HL-60/S4 treated with retinoic acid at 250 ng/mL for 4 days and 3 days (cell line): ENCODE measurements around the gene ZNF217.

Source experiments
- in situ Hi-C: fragments of 300-500 bp; cut with MboI; formaldehyde crosslinking; loops from 2 replicates; pipeline ENCODE4 v1.7.0; 2022; ENCODE audit warnings: low sequenced_read_pairs

Gene ZNF217

DNA sequence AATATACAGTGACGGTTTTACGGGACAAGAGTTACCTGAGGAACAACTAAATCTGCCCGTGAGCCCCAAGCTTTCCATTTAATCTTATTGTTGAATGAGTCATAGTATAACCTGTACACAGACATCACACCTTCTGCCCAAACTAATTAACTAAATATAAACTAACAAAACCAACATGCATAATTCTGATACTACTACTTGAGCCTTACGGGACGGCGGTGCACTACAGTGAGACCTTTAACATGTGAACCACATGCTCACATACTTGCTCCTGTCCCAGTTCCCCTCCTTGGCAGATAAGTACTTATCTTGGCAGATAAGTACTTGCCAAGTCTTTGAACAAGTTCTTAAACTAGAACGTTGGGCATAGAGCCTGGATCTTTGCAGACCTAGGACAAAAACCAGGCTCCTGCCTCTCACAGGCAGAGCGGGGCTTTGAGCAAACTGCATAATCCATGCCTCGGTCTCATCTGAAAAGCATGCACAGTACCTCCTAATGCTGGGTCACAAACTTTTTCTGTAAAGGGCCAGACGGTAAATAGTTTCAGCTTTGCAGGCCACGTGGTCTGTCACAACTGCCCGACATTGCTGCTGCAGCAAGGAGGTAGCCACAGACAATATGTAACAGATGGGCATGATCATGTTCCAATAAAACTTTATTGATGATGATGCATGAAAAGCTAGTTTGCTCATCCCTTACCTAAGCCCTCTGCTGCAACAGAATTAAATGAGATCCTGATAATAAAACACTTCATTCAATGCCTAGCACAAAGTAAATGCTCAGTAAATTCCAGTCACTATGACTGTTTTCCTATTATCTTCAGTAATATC lies 23.0 kb downstream of the ZNF217 start:
- in situ Hi-C loops, result loop anchor here (25.0 kb wide), 1 partner anchor 617 kb away; no protein-coding TSS in a partner anchor

DNA sequence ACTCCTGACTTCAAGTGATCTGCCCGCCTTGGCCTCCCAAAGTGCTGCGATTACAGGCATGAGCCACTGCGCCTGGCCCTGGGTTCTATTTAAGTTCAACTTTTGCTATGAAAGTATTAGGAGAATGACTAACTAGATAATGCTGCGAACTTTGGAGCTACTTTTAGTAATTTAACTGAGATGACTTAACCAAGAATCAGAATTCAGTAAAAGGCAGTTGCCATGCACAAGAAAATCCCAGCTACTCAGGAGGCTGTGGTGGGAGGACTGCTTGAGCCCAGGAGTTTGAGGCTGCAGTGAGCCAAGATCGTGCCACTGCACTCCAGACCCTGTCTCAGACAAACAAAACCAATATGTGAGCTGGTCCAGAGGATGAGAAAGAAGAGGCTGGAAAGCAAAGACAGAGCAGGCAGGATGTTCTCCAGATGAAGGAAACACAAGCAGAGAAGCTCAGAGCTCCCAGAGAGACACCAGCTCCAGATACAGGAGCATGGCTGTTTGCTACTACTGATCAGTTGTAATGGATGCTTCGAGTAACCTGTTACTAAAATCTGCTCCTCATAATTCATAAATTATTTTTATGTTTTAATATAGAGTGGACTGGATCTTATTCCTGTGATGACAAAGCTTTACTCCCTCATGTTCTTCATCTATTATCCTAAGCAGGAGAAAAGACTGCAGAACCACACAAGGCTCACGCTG lies 23.9 kb downstream of the ZNF217 start:
- in situ Hi-C loops, result loop anchor here (25.0 kb wide), 1 partner anchor 618 kb away; no protein-coding TSS in a partner anchor

DNA sequence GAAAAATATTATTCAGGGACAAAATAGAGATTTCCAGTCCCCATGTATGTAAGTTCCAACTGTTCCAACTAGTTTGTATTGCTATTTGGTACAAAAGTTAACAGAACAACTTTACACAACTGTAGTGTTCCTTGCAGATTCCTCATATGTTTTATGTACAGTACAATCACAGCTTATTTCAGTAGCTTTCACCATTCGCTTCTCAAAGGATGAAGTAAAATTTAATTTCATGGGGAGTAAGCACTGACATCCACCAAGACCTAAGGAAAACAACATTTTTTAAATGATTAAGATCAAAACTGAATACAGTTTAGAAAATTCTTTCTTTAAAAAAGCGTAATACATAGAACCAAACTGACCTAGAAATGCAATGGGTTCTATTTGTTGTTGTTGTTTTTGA lies 24.6 kb downstream of the ZNF217 start:
- in situ Hi-C loops, result loop anchor here (25.0 kb wide), 1 partner anchor 618 kb away; no protein-coding TSS in a partner anchor

DNA sequence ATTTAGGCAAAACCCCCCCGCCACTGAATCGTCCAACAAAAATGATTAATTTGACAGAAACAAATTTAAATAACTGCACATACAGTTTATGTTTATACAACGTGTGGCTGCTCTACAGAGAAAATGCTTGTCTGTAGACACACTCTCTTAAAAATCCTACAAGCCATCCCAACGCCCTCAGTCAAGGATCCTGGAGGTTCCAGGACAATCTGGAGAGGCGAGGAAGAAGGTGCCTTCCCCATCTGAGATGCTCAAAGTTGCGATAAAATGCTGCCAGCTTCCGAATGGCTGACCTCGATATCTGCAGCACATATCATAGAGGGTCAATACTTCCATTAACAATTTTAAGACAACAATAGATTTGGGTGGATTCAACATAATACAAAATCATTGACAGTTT lies 25.3 kb downstream of the ZNF217 start:
- in situ Hi-C loops, result loop anchor here (25.0 kb wide), 1 partner anchor 619 kb away; no protein-coding TSS in a partner anchor

DNA sequence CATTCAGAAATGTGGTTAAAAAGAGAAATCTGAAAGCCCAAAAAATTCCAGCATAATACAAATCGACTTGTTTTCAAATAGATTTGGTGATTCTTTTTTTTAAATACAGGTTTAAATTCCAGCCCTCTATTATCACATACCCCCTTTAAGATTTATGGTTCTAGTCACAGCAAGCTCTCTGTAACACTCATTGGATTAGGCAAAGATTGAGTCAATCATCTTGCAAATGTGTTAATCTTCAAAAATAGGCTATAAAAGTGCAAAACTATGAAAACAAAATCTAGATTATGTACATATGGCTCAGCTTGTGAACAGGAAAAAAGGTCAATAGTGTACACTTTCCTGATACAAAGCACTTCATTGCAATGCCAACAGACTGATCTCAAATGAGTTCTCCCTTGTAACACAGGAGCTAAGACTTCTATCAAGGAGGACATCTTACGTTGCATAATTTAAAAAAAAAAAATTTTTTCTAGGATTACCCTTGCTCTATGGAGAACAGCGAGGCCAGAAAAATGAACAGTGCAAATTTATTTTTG lies 26.2 kb downstream of the ZNF217 start:
- in situ Hi-C loops, result loop anchor here (25.0 kb wide), 1 partner anchor 620 kb away; no protein-coding TSS in a partner anchor

DNA sequence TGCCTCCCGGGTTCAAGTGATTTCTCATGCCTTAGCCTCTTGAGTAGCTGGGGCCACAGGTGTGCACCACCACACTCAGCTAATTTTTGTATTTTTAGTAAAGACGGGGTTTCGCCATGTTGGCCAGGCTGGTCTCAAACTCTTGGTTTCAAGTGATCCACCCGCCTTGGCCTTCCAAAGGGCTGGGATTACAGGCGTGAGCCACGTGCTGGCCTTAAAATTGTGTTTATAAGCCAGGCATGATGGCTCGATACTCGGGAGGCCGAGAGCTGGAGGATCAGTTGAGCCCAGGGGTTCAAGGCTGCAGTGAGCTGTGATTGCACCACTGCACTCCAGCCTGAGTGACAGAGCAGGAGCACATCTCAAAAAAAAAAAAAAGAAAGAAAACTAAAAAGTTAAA lies 27.0 kb downstream of the ZNF217 start:
- in situ Hi-C loops, result loop anchor here (25.0 kb wide), 1 partner anchor 621 kb away; no protein-coding TSS in a partner anchor

DNA sequence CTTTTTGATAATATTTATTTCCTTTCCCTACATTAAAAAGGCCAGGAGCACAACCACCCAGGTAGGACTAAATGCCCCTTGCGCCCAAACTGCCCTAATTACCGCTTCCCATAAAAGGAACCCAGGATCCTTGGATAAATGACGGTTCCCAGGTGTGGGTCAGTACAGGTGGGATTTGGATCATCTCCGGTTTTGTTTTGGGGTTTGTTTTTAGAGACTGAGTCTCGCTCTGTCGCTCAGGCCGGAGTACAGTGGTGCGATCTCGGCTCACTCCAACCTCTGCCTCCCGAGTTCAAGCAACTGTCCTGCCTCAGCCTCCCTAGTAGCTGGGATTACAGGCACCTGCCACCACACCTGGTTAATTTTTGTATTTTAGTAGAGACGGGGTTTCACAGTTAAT lies 28.4 kb downstream of the ZNF217 start:
- in situ Hi-C loops, result loop anchor here (25.0 kb wide), 1 partner anchor 622 kb away; no protein-coding TSS in a partner anchor

DNA sequence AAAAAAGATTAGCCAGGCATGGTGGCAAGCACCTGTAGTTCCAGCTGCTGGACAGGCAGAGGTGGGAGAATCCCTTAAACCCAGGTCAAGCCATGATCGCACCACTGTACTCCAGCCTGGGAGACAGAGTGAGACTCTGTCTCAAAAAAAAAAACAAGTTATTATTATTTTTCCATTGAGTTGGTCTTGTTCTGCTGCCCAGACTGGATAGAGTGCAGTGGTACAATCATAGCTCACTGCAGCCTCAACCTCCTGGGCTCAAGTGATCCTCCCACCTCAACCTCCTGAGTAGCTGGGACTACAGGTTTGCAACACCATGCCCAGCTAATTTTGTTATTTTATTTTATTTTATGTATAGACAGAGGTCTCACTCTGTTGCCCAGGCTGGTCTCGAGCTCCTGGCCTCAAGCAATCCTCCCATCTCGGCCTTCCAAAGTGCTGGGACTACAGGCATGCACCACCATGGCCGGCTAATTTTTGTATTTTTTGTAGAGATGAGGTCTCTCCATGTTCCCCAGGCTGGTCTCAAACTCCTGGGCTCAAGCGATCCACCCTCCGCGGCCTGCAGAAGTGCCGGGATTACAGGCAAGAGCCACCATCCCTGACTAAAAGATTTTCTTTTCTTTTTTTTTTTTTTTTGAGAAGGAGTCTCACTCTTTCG lies 31.4 kb downstream of the ZNF217 start:
- in situ Hi-C loops, result loop anchor here (25.0 kb wide), 1 partner anchor 625 kb away; no protein-coding TSS in a partner anchor

DNA sequence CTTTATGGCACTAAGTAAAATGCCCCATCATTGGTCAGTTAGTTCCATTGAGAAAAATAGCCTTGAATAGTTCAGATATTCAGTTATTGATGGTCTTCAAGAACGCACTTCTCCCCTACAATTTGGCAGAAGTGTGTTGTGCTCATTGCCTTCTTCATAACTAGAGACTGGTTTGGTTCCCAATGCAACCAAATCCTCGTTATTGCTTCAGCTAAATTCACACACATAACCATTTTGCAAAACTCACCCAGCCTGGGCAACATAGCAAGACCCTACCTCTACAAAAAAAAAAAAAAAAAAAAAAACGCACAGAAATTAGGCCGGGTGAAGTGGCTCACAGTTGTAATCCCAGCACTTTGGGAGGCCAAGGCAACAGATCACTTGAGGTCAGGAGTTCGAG lies 32.1 kb downstream of the ZNF217 start:
- in situ Hi-C loops, result loop anchor here (25.0 kb wide), 1 partner anchor 626 kb away; no protein-coding TSS in a partner anchor

DNA sequence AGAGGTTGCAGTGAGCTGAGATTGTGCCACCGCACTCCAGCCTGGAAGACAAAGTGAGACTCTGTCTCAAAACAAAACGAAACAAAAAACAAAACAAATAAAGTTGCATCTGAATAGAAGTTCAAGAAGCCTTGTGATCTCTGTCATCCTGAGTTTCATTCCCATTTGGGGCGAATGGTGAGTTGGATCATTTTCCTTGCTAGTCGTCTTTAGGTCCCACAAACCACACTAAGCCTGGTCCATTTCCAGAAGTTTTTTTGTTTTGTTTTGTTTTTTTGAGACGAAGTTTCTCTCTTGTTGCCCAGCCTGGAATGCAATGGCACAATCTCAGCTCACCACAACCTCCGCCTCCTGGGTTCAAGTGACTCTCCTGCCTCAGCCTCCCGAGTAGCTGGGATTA lies 33.8 kb downstream of the ZNF217 start:
- in situ Hi-C loops, result loop anchor here (25.0 kb wide), 1 partner anchor 627 kb away; no protein-coding TSS in a partner anchor

DNA sequence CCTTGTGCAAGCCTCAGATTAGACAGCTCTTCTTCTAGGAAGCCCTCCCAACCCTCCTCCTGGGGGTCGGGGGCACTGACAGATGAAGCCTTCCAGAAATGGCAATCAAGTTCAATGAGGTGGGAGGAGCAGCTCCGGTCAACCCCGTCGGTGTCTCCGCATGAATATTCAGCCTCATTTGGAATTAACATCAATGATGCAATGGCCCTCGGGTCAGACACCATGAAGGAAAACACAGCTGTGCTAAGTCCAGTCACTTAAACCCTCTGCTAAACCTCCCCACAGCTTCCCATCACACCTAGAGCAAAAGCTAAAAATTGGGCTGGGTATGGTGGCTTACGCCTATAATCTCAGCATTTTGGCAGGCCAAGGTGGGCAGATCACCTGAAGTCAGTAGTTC lies 36.5 kb downstream of the ZNF217 start:
- in situ Hi-C loops, result loop anchor here (25.0 kb wide), 1 partner anchor 630 kb away; no protein-coding TSS in a partner anchor

DNA sequence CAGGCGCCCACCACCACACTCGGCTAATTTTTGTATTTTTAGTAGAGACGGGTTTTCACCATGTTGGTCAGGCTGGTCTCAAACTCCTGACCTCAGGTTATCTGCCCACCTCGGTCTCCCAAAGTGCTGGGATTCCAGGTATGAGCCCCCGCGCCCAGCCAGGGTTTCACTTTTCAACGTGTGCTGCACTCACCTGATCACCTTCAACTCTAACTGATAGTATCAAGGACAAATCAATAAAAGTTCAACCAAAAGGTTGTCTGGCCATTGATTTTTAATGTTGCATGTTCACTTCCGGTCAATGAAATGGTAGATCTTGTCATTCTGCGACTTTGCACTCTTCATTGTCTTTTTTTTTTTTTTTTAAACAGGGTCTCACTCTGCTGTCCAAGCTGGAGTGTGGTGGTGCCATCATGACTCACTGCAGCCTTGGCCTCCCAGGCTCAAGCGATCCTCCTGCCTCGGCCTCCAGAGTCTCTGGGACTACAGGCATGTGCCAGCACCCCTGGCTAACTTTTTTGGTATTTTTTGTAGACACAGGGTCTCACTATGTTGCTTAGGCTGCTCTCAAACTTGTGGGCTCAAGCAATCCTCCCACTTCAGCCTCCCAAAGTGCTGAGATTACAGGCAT lies 37.3 kb downstream of the ZNF217 start:
- in situ Hi-C loops, result loop anchor here (25.0 kb wide), 1 partner anchor 631 kb away; no protein-coding TSS in a partner anchor

DNA sequence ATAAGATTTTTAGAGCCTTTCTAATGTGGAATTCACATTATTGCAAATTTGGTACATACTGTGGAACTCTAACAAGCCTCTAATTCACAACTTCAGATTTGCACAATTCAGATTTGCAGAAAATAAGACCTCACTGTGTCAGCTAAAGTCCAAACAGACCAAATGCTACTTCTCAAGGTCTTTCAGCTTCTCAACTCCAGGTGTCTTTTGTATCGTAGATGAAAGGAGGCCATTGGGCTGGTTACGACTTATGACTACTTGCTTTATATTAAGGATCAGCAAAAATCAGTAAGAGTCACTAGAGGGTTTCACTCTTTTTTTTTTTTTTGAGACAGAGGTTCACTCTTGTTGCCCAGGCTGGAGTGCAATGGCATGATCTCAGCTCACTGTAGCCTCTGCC lies 37.8 kb downstream of the ZNF217 start:
- in situ Hi-C loops, result loop anchor here (25.0 kb wide), 1 partner anchor 631 kb away; no protein-coding TSS in a partner anchor

DNA sequence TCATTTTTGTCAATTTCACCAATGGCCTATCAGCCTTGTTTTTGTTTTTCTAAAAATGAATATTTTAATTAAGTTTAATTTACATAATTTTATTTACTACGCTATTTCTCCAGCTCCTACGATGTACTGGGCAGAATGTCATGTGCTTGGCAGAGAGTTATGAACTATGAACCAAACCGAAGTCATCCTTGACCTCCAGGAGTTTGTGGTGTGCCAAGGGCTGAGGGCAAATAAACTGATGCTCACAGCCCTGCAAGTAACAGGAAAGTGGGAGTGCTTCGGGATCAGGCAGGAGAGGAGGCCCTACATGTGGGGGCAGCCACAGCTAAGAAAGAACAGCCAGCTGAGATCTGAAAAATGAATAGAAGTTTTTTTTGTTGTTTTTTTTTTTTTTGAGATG lies 38.6 kb downstream of the ZNF217 start:
- in situ Hi-C loops, result loop anchor here (25.0 kb wide), 1 partner anchor 632 kb away; no protein-coding TSS in a partner anchor

DNA sequence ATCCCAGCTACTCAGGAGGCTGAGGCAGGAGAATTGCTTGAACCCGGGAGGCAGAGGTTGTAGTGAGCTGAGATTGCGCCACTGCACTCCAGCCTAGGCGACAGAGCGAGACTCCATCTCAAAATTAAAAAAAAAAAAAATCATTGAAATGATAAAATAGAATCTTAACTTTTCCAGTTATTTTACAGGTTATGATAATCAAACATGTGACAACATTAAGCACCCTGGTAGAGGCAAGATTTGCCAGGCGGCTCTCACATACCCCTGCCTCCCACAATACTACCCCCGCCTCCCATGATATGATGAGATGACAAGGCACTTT lies 41.1 kb downstream of the ZNF217 start:
- in situ Hi-C loops, result loop anchor here (25.0 kb wide), 1 partner anchor 635 kb away; no protein-coding TSS in a partner anchor

DNA sequence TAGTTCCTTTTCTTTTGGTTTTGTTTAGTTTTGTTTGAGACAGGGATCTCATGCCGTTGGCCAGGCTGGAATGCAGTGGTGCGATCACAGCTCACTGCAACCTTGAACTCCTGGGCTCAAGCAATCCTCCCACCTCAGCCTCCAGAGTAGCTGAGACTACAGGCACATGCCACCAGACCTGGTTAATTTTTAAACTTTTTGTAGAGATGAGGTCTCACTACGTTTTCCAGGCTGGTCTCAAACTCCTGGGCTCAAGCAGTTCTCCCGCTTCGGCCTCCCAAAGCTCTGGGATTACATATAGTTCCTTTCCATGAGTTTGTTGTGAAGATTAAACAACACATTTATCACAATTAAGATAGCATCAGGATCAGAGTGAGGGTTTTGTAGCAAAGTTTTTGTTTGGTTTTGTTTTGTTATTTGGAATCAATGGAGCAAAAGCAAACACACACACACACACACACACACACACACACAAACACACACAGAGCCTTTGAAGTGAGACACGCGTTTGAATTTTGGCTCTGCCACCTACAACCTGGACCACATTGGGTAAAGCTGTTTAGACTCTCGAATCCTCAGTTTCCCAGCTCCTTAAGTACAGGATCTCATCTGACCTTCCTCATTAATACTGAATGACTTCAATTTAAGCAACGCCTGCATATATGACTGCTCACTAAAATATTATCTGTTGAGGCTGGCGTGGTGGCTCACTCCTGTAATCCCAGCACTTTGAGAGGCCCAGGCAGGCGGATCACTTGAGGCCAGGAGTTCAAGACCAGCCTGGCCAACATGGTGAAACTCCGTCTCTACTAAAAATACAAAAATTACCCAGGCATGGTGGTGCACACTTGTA lies 41.7 kb downstream of the ZNF217 start:
- in situ Hi-C loops, result loop anchor here (25.0 kb wide), 1 partner anchor 635 kb away; no protein-coding TSS in a partner anchor

DNA sequence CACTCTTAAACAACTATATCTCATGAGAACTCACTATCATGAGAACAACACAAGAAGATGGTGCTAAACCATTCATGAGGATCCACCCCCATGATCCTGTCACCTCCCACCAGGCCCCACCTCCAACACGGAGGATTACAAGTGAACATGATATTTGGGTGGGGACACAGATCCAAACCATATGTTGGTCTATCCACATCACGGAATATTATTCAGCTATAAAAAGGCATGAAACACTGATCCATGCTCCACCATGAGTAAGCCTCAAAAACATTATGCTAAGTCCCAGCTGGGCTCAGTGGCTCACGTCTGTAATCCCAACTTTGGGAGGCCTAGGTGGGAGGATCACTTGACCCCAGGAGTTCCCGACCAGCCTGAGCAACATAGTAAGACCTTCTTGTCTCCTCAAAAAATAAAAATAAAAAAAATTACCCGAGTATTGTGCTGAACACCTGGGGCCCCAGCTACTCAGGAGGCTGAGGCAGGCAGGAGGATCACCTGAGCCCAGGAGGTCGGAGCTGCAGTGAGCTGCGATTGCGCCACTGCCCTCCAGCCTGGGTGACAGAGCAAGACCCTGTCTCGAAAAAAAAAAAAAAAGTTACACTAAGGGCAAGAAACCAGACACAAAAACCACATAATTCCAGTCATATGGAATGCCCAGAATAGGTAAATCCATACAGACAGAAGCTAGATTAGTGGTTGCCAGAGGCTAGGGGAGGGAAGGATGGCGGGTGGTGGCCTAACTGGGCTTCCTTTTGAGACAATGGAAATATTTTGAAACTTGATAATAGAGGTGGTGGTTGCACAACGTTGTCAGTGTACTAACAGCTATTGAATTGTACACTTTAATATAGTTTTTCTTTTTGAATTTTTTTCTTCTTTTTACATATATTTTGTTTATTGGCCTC lies 43.1 kb downstream of the ZNF217 start:
- in situ Hi-C loops, result loop anchor here (25.0 kb wide), 1 partner anchor 637 kb away; no protein-coding TSS in a partner anchor

DNA sequence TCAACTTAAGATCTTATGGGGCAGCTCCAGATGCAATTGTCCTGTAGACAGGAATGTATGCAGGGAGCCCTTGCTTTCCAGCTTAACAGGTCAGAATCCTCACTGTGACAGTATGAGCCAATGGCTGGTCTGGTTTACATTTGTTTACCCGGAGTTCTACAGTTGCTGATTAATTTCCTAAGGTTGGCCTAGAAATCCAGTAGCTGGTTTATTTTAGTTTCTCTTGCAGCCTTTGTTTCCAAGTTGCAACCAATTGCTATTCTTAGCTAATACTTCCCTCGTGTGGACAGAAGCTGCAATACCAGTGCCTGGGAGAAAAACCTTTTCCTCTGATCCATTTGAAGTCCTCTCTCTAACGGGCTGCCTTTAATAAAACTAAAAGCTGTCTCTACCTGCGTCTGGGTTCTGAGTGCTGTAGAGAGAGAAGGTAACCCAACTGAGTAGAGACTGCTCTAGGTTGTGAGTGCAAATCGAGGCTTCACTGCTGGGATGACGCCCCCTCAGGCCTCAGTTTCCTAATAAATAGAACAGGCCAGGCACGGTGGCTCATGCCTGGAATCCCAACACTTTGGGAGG lies 45.9 kb downstream of the ZNF217 start:
- in situ Hi-C loops, result no loop called here
